Ovary (tissue), 9 donors: Measurements from ENCODE around the gene SERPINB8. TPM values are rescaled to one million over a fixed set of nuclear protein-coding genes. Genes with fewer than 3 reads are reported as not detected.
"Not testable (repeated sequence)": the region's sequence is repeated elsewhere in the genome, so short reads cannot be mapped to it uniquely, and the experiment has no call there.

ENCODE experiments used
- DNase-seq, 5 donors: peaks; one replicate each; pipeline ENCODE4 v3.0.0-alpha.2; 2019 to 2020
- H3K27ac ChIP-seq, 2 donors: fragments of 200-600 bp; one replicate each; pipeline versions ENCODE4 v1.5.1 to v1.8.0; 2019 to 2022
- H3K27me3 ChIP-seq: fragments of 200-600 bp; one replicate; pipeline ENCODE4 v1.8.0; 2022
- H3K36me3 ChIP-seq: fragments of 200-600 bp; sonication (generic); one replicate; pipeline ENCODE4 v1.5.1; 2019
- H3K4me1 ChIP-seq: one replicate; pipeline ENCODE4 v1.8.1; 2013; ENCODE audit warnings: mild to moderate bottlenecking, moderate library complexity; ENCODE audit not compliant: insufficient read depth
- H3K4me3 ChIP-seq: fragments of 200-600 bp; sonication (generic); one replicate; pipeline ENCODE4 v1.5.1; 2017
- H3K9me3 ChIP-seq, 2 donors: fragments of 200-600 bp in 1 of 2; sonication (generic) in 1 of 2; one replicate each; pipeline versions ENCODE4 v1.5.1 to v1.8.1; 2013 to 2019; ENCODE audit warnings: mild to moderate bottlenecking in 1 of 2, moderate library complexity in 1 of 2
- EP300 ChIP-seq: sonication (generic); formaldehyde crosslinking; IDR thresholded peaks from one replicate; pipeline ENCODE4 v1.6.1; 2017; ENCODE audit warnings: antibody characterized with exemption
- POLR2A ChIP-seq: fragments of 450-650 bp; IDR thresholded peaks from one replicate; pipeline ENCODE4 v1.6.1; 2017; ENCODE audit warnings: antibody characterized with exemption, mild to moderate bottlenecking, moderate library complexity
- WGBS, 3 donors: extraction: QIAGEN DNeasy Blood & Tissue Kit in 1 of 3; methylation state at CpG; one replicate each; pipeline versions ENCODE4 v1.1.5 to v1.1.7; 2013 to 2017; 5-methylcytosine and 5-hydroxymethylcytosine counted together
- intact Hi-C, 4 donors: fragments of 100-400 bp; cut with DNase I; formaldehyde crosslinking; loops; one replicate each; pipeline versions ENCODE4 v1.11.0 to v1.15.1; 2022 to 2023
- polyA plus RNA-seq, 2 donors: library from polyadenylated mRNA; stranded (reverse); fragments of 200-250 nt in 1 of 2; fragments of 350-450 nt in 1 of 2; fragmentation: Illumina TruSeq in 1 of 2; extraction: RNeasy Lipid Tissue Mini Kit (QIAGEN cat#74804) in 1 of 2; gene quantifications; one replicate each; pipeline ENCODE4 v1.2.3, GENCODE V29; 2013 to 2014
- total RNA-seq, 7 donors: library from RNA; depleted of rRNA in 2 of 7; stranded (reverse); fragments of >200 nt in 2 of 7; fragmentation: NEBNext Ultra II Directional in 3 of 7; extraction: Animal tissue kit (Norgen Biotek cat#: 25700) in 3 of 7; gene quantifications; one replicate each; pipeline versions ENCODE4 v1.1.0 to v1.2.4, GENCODE V29; 2016 to 2023
- TF ChIP-seq, protein P1 (sequence below), 3 donors: fragments of 450-650 bp in 2 of 3; fragments of 200-600 bp in 1 of 3; IDR thresholded peaks; one replicate each; pipeline versions ENCODE4 v1.5.1 to v1.8.0; 2016 to 2022; ENCODE audit warnings: antibody characterized with exemption in 3 of 3, mild to moderate bottlenecking in 1 of 3
- donor health status: DM: no; HTN: no; CAD: no; lungs with moderate emphysema.
- donor health status: DM: no; HTN: no; CAD: no.
- donor health status: Bipolar disorder and iron deficiency.
- donor health status: DM: yes; HTN: yes; CAD: no.
- donor health status: DM: no; HTN: no; CAD: no.
- donor health status: DM: yes; HTN: yes; CAD: no.

The SERPINB8 gene
- total and polyA plus RNA-seq, 9 donors, result 4.4 to 10.7 (median 6.9) TPM

GRCh38 chr18:63930773-63931354, 39.0 kb upstream of the SERPINB8 start:
- Histone ChIP-seq H3K4me1 (no peaks in the 10 kb centered on the region), H3K36me3 (no peaks in the 10 kb centered on the region), H3K9me3 (no peaks in the 10 kb centered on the region), H3K27ac (no peak overlapping the region), H3K27me3 (no peaks in the 10 kb centered on the region), H3K4me3 (no peak overlapping the region)
- WGBS, 3 donors, result 84 to 89% (median 87%) methylated on average over 3 of the region's 3 CpGs
- intact Hi-C loops, result no loop called here
- TF ChIP-seq EP300, result no peak
- TF ChIP-seq POLR2A, result no peak
- TF ChIP-seq, protein P1, sequence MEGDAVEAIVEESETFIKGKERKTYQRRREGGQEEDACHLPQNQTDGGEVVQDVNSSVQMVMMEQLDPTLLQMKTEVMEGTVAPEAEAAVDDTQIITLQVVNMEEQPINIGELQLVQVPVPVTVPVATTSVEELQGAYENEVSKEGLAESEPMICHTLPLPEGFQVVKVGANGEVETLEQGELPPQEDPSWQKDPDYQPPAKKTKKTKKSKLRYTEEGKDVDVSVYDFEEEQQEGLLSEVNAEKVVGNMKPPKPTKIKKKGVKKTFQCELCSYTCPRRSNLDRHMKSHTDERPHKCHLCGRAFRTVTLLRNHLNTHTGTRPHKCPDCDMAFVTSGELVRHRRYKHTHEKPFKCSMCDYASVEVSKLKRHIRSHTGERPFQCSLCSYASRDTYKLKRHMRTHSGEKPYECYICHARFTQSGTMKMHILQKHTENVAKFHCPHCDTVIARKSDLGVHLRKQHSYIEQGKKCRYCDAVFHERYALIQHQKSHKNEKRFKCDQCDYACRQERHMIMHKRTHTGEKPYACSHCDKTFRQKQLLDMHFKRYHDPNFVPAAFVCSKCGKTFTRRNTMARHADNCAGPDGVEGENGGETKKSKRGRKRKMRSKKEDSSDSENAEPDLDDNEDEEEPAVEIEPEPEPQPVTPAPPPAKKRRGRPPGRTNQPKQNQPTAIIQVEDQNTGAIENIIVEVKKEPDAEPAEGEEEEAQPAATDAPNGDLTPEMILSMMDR (IDR thresholded peaks at IDR 0.05), result no peak
- DNase-seq, result no peak

- Histone ChIP-seq H3K27me3 (no peaks in the 10 kb centered on the region), H3K9me3 (no peaks in the 10 kb centered on the region), H3K36me3 (no peaks in the 10 kb centered on the region), H3K4me3 (peak overlapping the region; percentile 16), H3K4me1 (peaks cover 4% of the 10 kb centered on the region), H3K27ac (no peak overlapping the region)
- DNase-seq, result peak; percentile 19 to 58 (median 46)
- TF ChIP-seq EP300 (no peak), POLR2A (no peak)
- TF ChIP-seq, protein P1 (IDR thresholded peaks at IDR 0.05), result no peak
- intact Hi-C loops, result no loop called here
- WGBS, 3 donors, result 2 to 5% (median 4%) methylated on average over 44 to 54 of the region's 54 CpGs
Measured at GRCh38 chr18:63936156-63936931, 33.5 kb upstream of the SERPINB8 start.

- Histone ChIP-seq H3K36me3 (no peaks in the 10 kb centered on the region), H3K4me3 (peak overlapping the region; percentile 16), H3K27me3 (no peaks in the 10 kb centered on the region), H3K9me3 (no peaks in the 10 kb centered on the region), H3K4me1 (peaks cover 4% of the 10 kb centered on the region), H3K27ac (no peak overlapping the region)
- intact Hi-C loops, result no loop called here
- no peak for DNase-seq
- 40 to 52% (median 40%) methylated on average over 19 of the region's 19 CpGs for WGBS, 3 donors
- TF ChIP-seq, protein P1 (IDR thresholded peaks at IDR 0.05), result no peak
- TF ChIP-seq EP300 (no peak), POLR2A (no peak)
Measured at GRCh38 chr18:63936932-63937393, 32.9 kb upstream of the SERPINB8 start.

- Histone ChIP-seq H3K4me1 (peaks cover 4% of the 10 kb centered on the region), H3K36me3 (no peaks in the 10 kb centered on the region), H3K27ac (no peak overlapping the region), H3K27me3 (no peaks in the 10 kb centered on the region), H3K4me3 (no peak overlapping the region), H3K9me3 (no peaks in the 10 kb centered on the region)
- no peak for DNase-seq
- intact Hi-C loops, result no loop called here
- 92 to 96% (median 94%) methylated on average over 8 of the region's 8 CpGs for WGBS, 3 donors
- TF ChIP-seq EP300 (no peak), POLR2A (no peak)
- TF ChIP-seq, protein P1 (IDR thresholded peaks at IDR 0.05), result no peak
Measured at GRCh38 chr18:63940008-63940407, 29.9 kb upstream of the SERPINB8 start.

GRCh38 chr18:63940543-63941050, 29.3 kb upstream of the SERPINB8 start:
- H3K27ac ChIP-seq, H3K27me3 ChIP-seq, H3K36me3 ChIP-seq, H3K9me3 ChIP-seq, H3K4me1 ChIP-seq, H3K4me3 ChIP-seq, DNase-seq, intact Hi-C loops: not testable (repeated sequence)
- 81 to 85% (median 82%) methylated on average over 17 of the region's 17 CpGs for WGBS, 3 donors
